GM08714 (cell line): ENCODE results near the gene CISTR.

Source experiments
- H3K4me3 ChIP-seq: fragments of 200-500 bp; sonication (Bioruptor generic); 2 replicates; pipeline ENCODE4 v1.5.1; 2014; ENCODE audit warnings: mild to moderate bottlenecking, low read length, inconsistent platforms
- ZNF274 ChIP-seq: IDR thresholded peaks from 2 replicates; pipeline ENCODE4 v1.6.1; 2012; ENCODE audit warnings: mild to moderate bottlenecking, low read depth, low read length

The CISTR gene

DNA sequence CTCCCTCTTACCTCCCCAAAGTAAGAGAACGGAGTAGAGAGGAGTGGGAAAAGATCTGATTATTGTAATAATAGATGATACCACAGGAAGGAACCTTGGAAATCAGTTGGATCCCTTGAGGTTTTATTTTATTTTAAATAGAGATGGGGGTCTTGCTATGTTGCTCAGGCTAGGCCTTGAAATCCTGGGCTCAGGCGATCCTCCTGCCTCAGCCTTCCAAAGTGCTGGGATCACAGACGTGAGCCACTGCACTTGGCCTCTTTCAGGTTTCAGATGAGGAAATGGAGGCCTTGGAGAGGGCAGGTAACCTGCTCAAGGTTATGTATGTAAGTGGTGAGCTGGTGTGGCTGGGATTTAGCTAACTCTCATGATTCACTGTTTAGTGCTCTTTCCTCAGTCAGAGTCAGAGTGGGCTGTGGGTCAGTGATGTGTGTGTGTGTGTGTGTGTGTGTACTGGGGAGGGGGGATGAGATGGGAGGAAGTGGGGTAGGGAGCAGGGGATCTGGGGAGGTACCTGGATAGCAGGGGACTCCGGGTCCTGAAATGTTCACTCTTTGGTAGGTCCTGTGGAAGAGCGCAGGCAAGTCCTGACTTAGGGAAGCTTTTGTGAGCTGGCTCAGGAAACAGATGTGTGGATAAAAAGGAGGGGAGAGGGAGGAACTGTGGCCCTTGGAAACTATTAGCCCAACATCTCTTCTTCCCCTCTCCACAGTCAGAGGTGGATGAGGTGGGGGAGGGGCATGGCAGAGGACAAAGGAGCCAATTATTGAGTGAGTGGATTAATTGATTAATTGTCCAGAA lies 4.7 kb upstream of the CISTR start:
- H3K4me3 ChIP-seq: peak overlapping the region; percentile 19; the same call in 1 of the 2 replicates
- no peak for TF ChIP-seq ZNF274

DNA sequence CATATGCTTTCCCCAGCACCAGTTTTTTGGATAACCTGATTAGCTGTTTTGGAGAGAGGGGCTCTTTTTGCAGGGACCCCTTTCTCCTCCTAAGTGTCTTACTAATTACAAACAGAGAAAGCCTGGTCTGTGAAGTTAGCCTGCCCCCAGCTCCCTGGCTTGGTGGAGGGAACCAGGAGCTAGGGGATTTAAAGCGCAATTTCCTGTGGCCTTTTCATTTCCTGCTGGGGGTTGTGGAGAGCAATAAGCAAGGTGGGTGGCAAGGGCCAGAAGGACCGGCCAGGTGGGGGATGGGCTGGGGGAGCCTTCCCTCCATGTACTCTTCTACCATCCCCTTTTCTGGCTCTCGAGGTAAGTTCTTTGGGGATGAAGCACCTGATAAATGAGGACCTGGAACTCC lies 4.1 kb upstream of the CISTR start:
- TF ChIP-seq ZNF274: no peak

DNA sequence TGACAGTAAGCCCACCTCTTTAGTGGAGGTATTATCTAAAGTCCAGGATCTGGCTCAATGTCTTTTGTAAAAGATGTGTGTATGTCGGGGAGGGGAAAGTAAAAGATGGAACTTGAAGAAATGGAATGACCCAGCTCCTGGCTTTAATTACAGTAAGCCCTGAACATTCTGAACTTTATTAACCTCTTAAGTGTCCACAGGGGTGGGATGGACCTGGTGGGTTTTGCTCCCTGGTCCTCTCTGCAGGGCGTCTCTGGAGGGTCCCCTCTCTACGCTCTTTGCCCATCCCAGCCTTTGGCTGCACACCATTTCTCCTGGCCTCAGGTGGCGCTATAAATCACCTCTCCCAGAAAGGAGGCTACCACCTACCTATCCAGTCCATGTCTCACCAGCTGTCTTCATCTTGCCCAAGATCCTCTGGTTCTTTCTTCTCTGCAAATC lies 3.7 kb upstream of the CISTR start:
- H3K4me3 ChIP-seq: no peak overlapping the region
- TF ChIP-seq ZNF274: no peak

More for the DNA sequence above, 4.1 kb upstream of the CISTR start:
- H3K4me3 ChIP-seq: no peak overlapping the region

DNA sequence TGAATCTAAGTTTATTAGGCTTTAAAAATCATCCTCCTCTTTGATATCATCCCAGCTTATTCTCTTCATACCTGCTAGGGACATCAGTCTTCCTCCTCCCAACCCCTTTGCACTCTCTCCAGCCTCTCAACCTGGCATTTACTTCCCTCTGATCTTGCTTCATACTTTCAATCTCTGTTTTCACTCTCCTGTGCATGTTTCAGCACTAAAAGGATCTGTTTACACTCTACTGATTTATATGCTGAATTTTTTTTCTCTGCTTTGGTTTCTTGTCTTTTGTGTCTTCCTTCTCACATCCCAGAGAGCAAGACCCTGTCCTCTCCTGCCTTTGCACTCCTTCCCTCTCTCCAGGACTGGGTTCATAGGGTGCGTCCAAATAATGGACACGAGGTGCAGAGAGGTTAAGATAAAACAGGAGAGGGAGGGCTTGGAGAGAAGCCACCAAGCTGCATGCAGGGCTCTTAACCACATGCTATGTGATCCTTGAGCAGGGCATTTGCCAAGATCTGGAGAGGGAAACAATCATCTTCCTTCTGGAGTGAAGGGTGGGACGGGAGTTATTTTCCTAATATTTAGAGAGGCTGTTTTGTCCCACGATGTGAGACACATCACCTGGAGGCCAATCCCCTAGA lies 3.0 kb upstream of the CISTR start:
- TF ChIP-seq ZNF274: no peak
- H3K4me3 ChIP-seq: no peak overlapping the region; the same call in 1 of the 2 replicates

DNA sequence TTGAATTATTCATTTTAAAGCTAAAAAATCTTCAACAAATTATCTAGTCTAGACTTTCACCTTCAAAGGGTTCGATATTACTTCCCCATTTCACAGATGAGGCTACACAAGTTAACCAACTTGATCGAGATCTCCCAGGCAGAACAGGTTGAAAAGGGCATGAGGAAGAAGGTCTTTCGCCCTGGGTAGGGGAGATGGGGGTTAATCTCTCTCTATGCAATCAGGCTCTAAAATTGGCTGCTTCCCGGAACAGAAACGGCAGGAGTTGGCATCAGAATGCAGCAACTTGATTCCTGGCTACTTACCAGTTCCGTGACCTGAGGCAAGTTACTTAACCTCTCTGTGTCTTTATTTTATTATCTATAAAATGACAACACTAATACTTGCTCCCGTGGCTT lies 2.4 kb upstream of the CISTR start:
- no peak for TF ChIP-seq ZNF274
- no peak overlapping the region; the same call in 1 of the 2 replicates for H3K4me3 ChIP-seq

DNA sequence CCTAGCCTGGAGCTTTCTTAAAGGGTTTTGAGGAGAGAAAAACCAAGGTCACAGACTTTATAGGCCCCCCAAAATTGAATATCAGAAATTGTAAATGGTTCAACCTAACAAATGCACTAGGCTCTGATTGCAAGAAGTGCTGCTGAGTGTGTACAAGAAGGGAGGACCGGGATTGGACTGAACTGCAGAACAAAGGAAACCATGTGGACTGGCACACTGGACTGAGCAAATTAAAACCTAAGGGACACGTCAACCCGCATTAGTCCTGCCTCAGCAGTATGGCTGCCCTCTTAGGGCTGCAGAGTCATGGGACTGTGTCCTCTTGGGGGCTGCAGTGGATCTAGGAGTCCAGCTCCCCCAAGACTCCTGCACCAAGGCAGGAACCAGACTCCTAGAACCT lies 842 bp upstream of the CISTR start:
- H3K4me3 ChIP-seq: no peak overlapping the region
- no peak for TF ChIP-seq ZNF274

DNA sequence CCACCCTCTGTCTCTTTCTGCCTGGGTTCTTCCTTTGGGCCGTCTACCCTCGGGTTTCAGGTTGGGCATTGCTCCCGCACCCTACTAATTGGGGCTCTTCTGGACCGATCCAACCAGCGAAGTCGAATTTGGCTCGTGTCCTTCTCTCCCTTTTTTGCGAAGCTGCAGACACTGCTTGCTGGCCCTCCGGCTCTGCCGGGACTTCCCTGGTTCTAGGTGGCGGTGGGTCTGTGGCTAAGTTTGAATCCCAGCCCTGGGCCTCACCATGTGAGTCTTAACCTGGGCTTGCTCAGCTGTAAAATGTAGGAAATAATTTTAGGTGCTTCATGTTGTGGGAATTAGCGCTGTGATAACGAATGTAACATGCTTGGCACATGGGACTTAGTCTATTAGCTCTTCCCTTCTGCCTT lies 418 bp upstream of the CISTR start:
- no peak for TF ChIP-seq ZNF274
- H3K4me3 ChIP-seq: peak overlapping the region; percentile 40; the same call in 1 of the 2 replicates

DNA sequence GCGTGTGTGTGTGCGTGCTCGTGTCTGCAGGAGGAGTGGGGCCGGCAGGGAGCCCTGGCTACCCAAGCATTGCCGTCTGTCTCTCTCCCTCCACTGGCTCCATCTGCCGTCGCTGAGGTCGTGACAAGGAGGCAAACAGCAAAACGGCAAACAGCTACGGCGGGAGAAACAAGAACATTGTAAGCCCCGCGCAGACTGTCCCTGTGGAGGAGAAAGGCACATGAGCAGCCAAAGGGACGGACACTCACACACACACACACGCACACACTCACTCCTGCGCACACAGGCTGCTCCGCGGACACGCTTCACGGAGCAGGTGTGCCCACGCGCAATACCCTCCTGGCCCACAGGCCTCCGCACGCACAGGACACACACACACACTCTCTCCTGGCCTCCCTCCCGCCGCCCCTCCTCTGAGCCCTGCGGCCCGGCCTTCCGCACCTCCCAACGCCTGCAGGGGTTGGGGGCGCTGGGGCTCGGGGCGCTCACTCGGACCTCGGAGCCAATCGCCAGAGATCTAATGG lies 905 bp downstream of the CISTR start:
- no peak for TF ChIP-seq ZNF274
- no peak overlapping the region; the same call in 1 of the 2 replicates for H3K4me3 ChIP-seq

DNA sequence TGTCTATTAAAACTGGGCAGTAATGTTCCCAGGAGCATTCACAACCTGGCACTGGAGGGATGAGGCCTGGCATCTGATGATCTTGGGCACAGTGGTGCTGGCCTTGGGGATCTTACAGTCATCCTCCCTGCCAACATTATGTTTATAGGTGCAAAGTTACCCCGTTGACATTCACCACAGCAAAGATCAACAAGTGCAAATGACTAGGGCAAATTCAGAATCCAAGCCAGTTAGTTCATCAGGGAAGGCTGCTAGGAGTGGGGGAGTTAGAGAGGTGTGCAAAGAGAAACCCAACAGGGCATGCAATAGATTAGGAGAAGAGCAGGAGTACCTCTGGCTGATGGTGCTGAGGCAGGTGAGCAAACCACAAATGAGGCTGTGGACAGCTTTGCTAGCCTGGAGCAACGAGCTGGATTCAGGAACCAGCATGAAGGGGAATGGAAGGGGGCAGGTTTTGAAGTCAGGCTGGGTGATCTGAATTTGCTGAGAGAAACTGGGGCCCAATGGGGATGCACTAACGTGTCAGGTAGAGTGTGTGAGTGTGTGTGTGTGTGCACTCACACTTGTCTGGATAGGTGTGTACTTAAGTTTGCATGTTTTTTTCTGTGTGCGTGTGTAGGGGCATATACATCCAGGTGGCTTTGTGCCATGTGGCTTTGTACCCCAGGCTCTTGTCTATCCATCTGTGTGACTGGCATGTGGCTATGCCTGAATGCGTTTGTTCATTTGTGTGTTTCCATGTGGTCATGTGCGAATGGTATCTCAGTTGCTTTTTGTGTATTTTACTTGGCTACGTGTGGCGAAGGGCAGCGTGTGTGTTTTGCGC lies 1.6 kb downstream of the CISTR start:
- no peak overlapping the region for H3K4me3 ChIP-seq
- no peak for TF ChIP-seq ZNF274

DNA sequence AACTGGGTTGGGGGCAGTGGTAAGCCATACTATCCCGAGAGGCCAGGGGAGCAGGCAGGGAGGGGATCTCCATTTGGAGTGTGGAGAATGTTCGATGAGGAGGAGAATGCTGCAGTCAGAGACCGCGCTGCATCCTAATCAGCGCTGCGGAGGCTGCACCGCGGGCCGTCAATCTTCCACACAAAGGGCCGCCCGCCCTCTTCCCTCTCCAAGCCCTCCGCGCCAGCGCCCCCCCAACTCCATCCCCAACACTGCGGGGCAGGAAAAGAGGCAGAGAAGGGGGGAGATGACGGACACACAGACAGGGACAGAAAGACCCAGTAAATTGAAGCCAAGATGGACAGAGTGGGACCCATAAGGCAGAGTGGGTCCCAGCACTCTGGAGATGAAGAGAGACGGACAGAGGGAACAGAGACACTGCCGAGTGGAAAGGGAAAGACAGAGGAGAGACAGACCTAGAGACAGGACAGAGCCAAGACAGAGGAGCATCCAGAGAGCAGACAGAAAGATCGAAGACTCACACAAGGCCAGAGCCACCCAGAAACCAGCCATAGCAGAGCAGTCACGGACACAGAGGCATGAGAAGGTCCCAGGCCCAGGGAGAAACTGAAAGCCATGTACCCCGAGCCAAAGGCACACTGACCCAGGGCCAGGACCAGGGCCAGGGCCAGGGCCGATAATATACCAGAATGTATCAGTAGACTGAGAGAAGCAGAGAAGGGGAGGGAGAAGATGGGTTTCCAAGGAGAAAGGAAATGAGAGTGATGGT lies 3.5 kb downstream of the CISTR start:
- TF ChIP-seq ZNF274: no peak
- H3K4me3 ChIP-seq: no peak overlapping the region

DNA sequence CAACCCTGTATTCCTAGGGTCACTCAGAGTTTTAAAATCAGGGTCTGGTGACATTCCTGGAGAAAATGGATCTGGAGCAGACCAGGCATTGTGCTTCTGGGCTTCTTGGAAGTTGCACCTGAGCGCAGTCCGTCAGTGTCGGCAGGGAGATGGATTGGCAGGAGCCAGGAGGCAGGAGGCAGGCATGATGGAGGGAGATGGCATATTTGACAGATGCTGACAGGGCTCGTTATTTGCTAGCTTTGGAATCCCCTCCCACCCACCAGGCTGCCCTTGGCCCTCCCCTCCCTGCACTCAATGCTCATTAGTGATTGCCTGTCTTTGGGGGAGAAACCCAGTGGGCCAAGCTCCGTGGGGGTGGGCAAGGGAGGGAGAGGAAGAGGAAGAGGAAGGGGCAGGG lies 4.7 kb downstream of the CISTR start:
- H3K4me3 ChIP-seq: no peak overlapping the region
- TF ChIP-seq ZNF274: no peak

DNA sequence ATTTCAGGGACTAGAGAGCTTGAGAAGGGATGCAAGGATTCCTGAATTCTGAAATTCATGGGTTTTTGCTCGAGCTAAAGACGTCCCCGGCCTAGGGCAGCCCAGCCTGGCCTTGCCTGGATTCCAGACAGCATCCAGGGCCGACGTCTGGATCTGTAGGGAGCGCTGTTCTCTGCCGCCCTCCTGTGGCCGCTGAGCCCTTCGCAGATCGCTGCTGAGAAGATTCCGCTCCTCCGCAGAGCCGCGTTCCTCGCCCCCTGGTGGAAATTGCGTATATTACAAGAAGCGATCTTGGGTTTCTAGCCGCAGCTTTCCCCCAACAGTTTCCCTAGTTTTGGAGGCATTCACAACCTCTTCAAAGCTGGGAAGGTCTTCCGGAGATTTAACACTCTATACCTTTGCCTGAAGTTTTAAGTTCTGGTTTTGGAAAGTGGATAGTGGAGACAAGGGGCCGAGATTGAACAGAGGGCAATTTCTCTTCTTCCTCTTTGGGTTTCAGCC lies 5.1 kb downstream of the CISTR start:
- no peak for TF ChIP-seq ZNF274
- H3K4me3 ChIP-seq: no peak overlapping the region

DNA sequence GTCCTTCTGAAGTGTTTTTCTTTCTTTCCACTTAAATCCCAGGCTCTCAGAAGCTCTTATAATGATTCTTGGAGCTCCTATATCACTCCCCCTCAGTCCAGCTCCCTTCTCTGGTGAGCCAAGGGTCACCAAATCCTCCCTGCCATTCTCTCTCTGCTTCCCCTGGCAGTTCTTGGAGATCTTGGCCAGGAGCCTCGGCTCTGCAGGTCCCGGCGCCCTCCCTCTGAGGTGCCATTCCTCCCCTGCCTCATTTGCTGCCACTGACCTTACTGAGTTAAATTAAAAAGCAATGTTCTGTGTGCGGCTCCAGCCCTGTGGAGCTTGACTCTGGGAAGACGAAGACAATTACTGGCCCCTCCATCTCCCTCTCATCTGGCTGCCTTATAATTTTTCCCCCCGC lies 7.0 kb downstream of the CISTR start:
- no peak overlapping the region for H3K4me3 ChIP-seq
- no peak for TF ChIP-seq ZNF274
